ENCODE results near the gene AIRE.
A peak's percentile ranks its signal among the peaks of the same experiment; 100 is the strongest.
"Not testable (repeated sequence)": the region's sequence is repeated elsewhere in the genome, so short reads cannot be mapped to it uniquely, and the experiment has no call there.

Gene AIRE

DNA sequence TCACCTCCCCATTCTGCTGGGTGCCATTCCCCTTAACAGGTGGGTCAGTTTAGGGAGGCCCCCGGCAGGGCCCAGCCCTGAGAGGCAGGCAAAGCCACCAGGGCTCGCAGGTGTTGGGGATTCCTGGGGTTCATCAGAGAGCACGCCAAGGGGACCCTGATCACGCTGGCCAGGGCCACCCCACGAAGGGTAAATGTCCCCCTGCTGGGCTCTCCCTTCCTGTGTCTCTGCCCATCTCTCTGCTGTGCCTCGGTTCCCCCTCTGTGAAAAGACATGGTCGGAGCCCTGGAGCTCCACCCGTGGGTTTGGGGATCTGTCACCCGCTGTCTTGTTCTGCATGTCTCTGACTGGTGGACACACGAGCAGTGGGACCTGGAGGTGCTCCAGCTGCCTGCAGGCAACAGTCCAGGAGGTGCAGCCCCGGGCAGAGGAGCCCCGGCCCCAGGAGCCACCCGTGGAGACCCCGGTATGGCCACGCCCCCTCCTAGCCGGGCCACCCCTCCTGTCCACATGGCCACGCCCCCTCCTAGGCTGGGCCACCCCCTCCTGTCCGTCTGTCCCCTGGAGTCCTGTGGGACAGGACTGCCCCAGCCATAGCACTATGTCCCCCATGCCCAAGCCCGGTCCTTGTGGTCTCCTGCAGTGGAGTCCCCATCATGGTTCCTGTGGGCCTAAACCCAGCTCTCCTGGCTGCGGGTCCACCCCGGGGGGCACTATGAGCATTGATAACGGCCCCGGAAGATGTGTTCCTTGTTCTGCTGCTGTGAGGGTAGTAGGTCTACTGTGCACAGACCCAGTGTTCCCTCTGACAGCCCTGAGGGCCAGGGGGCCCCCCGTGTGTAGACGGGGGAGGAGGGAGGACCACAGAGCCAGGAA is 6.5 kb downstream of the AIRE start:
- DNase-seq (ENCODE audit: low read depth), result no peak

DNA sequence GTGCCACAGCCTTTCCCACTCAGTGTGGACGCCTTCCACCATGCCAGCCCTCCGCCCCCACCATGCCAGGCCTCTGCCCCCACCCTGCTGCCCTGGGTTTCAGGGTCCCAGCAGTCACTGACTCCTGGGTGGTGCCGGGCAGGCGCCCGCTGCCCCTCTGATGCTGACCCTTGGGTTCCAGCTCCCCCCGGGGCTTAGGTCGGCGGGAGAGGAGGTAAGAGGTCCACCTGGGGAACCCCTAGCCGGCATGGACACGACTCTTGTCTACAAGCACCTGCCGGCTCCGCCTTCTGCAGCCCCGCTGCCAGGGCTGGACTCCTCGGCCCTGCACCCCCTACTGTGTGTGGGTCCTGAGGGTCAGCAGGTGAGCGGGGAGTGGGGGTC is 7.1 kb downstream of the AIRE start:
- no peak for DNase-seq (ENCODE audit: low read depth)

DNA sequence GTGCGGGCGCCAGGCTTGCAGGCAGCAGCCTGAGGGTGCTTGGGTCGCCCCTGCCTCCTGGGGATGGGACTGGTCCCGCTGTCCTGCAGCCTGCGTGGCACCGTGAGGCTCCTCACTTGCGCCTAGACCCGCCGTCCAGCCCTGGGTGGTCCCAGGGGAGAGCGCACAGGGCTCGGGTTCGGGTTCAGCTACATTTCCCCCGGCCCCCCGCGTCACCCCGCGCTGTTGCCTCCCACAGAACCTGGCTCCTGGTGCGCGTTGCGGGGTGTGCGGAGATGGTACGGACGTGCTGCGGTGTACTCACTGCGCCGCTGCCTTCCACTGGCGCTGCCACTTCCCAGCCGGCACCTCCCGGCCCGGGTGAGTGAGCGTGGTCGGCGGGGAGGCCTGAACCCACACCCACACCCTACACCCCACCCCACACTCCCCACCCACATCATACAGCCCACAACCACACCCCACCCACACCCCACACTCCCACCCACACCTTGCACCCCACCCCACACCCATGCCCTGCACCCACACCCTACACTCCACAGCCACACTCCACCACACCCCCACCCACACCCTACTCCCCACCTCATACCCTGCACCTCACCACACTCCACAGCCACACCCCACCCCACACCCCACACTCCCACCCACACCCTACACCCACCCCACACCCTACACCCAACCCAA is 8.0 kb downstream of the AIRE start:
- no peak for DNase-seq (ENCODE audit: low read depth)

DNA sequence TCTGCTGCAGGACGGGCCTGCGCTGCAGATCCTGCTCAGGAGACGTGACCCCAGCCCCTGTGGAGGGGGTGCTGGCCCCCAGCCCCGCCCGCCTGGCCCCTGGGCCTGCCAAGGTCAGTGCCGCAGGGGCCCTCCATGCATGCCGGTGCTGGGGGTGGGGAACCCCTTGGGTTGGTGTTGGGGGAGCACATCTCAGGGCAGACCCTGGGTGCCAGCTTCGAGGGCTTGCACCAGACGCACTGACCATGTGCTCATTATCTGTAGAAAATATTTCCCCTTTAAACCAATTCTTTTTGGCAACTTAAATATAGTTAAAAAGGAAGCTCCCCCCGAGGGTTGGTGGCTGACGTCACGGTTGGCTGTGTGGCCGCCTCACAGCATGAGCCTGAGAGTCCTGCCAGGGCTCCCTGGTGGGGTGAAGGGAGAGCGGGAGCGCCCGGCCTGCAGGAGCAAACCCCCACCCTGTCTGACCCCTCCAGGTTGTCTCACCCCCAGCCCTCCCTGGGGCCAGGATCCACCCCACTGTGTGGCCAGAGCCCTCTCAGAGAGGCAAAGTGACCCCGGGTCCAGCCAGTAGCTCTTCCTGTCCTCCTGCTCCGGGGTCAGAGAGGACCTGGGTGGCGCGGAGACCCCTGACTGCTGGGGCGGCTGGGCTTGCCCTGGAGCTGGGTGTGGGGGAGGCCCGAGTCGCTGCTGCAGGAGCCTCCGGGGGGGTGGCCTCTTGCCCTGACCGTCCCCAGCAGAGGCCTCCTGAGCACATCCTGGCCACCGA is 8.9 kb downstream of the AIRE start:
- no peak for DNase-seq (ENCODE audit: low read depth)

DNA sequence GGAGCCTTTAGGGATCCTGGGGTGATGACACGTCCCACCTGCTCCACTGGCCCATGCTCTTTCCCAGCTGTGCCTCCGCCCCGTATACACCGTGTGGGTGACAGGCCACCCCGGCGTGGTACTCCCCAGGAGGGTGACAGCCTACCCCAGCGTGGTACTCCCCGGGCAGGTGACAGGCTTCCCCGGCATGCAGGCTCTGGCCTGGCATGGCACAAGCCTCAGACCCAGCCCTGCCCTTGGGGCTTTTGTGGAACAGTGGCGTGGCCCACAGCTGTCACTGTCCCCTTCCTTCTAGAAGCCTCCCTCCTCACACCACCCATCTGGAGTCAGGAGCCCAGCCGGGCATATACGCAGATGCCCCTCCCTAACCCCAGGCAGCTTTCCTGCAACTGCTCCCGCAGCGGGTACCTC is 9.5 kb downstream of the AIRE start:
- no peak for DNase-seq (ENCODE audit: low read depth)

DNA sequence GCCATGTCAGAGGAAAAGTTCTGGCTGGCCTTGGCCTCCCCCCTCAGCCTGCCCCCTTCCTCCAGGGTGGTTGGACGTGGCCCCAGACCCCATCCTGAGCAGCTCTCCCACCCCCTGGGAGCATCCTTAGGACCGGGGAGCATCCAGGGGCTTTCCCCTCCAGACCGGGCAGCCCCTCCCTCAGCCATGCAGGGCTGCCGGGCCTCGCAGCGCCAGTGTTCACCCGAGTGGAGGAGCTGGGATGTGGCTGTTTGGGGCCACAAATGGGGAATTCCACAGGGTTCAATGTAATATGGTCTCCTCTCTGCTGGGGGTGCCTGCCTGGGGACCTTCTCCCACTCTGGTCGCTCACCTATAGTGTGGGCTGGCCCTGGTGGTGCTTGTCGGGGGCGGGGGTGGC is 10.0 kb downstream of the AIRE start:
- no peak for DNase-seq (ENCODE audit: low read depth)

DNA sequence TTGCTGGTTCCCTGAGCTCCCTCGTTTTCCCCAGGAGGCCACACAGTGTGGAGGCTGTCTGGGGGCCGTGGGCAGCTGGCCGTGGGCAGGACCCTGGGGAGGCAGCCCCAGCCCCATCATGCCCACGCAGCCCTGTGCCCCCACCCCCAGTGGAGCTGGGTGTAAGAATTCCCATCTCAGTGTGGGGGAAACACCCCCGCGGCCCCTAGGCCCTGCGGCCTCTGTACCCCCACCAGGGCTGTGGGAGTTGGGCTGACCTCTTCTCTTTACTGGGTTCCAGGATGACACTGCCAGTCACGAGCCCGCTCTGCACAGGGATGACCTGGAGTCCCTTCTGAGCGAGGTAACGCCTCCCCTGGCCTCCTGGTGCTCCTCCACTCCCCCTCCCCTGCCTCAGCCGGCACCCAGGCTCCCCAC is 10.4 kb downstream of the AIRE start:
- DNase-seq (ENCODE audit: low read depth), result no peak

DNA sequence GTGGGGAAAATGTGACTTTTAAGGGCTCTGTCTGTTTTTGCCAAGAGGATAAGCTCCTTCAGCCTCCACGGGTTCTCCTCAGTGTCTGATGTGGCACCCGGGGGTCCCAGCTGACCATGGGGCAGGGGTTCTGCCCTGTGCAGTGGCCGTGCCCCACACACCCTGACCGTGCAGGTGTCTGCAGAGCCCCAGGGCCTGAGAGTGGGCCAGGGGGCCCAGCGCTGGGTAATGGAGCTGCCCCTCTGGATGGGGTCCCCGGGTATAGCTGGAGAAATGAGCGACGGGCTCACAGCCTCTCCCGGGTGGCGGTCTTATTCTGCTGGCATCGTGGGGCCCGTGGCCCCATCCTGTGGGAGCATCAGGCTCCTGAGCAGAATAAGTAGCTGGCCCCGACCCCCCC is 11.2 kb downstream of the AIRE start:
- DNase-seq (ENCODE audit: low read depth), result no peak

DNA sequence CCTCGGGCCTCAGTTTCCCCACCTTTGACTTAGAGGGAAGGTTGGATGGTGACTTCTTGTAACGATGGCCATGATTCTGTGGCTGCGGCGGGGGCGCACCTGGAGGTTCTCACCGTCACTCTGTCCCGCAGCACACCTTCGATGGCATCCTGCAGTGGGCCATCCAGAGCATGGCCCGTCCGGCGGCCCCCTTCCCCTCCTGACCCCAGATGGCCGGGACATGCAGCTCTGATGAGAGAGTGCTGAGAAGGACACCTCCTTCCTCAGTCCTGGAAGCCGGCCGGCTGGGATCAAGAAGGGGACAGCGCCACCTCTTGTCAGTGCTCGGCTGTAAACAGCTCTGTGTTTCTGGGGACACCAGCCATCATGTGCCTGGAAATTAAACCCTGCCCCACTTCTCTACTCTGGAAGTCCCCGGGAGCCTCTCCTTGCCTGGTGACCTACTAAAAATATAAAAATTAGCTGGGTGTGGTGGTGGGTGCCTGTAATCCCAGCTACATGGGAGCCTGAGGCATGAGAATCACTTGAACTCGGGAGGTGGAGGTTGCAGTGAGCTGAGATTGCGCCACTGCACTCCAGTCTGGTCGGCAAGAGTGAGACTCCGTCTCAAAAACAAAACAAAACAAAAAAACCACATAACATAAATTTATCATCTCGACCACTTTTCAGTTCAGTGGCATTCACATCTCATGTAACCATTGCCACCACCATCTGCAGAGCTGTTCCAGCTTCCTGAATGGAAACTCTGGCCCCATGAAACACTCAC is 12.0 kb downstream of the AIRE start:
- peak; percentile 61 for DNase-seq (ENCODE audit: low read depth)

DNA sequence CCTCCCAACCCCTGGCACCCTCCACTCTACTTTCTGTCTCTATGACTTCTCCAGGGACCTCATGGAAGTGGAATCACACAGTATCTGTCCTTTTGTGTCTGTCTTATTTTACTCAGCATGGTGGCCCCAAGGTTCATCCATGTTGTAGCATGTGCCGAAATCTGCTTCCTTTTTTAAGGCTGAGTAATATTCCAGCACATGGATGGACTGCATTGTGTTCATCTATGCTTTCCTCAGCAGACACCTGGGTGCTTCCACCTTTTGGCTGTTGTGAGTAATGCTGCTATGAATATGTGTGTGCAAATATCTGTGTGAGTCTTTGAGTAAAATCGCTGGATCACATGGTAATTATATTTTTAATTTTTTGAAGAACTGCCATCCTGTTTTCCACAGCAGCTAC is 12.6 kb downstream of the AIRE start:
- DNase-seq (ENCODE audit: low read depth), result no peak

DNA sequence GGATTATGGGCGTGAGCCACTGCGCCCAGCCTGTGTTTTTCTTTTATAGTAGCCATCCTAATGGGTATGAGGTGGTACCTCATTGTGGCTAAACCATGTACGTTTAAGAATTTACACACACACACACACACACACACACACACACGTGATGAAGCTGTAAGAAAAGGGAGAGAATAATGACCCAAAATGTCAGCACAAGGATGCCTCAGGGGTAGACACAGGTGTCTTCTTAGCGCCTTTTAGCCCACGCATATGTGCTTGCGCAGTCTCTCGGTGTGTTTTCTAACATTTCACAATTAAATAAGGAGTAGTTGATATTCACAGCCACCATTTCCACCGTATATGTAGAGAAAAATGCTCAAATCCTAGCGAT is 13.4 kb downstream of the AIRE start:
- DNase-seq (ENCODE audit: low read depth), result no peak

DNA sequence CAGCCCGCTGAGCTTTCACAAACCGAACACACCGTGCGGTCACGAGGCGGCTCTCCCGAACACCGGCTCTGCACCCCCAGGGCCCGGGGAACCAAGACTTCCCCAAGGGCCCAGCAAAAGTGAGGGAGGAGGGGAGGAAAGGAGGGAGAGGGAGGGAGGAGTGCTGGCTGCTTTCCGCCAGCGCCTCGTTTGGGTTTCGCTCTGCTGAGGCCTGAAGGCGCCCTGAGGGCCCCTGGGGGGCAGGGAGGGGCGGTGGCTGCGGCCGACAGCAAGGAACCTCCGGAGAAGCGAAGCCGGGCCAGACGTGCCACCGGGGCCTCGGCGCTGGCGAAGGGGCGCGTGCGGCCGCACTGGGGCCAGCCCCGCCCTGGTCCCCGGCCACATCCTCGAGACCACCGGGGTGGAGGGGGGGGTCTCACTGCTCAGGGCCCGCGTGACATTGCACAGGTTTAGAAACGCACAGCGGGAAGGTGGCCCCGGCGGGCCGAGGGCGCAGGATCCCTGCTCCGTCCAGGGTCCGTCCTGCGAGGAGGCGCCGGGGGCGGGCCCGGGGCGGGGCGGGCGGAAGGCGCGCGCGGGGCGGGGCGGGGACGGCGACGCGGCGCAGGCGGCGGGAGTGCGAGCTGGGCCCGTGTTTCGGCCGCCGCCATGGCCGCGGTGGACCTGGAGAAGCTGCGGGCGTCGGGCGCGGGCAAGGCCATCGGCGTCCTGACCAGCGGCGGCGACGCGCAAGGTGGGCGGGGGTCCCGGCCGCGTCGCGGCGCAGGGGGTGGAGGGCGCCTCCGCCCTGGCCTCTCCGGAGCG is 14.0 kb downstream of the AIRE start, which contains the start of gene PFKL:
PFKL (plus strand) TSS at position 596 of the 804 bp plus-strand sequence; CDS start at position 649, 53 bp downstream.
- peak; percentile 52 for DNase-seq (ENCODE audit: low read depth)

DNA sequence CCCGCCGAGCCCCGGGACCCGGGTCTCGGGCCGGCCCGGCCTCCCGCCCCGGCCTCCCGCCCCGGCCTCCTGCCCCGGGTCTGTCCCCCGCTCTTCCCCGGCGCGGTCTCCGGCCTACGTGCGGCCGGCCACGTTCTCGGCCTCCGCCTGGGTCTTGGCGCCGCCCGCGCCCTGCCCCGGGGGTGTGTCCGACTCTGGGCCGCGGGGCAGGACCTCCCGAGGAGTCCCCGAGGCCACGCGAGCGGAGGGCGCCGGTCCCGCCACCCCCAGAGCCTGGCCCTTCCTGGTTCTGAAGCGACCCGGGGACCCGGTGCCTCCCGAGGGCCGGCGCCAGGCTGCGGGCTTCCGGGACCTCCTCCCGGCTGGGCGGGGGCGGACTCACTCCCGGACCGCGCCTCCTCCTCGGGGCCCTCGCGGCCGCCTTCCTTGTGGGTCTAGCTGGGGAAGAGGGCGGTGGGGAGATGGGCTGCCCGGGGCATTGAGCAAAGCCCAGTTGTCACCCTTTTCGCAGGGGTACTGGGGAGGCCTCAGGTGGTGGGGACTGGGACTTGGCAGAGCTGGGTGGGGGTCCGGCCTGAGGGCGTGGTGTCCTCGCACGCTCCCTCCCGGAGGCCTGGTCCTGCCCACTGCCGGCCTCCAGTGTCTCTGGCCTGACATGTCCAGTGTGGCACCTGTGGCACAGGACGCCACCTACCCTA is 14.7 kb downstream of the AIRE start:
- peak; percentile 56 for DNase-seq (ENCODE audit: low read depth)

DNA sequence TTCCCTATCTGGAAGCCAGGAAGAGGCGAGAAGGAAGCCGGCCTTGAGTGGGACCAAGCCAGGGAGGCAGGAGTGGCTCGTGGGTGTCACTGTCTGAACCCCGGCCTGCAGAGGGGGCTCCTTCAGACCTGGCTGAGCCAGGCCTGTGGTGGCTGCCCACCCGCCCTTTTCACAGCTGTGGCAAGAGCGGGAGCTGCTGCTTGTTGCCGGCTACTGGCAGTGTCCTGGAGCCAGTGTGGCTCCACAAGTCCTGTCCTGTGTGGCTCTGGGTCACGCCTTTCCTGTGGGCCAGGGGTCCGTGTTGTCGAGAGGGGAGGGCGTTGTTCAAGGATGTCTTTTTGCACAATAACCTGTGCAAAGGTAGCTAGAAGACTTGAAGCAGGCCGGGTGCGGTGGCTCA is 15.5 kb downstream of the AIRE start:
- DNase-seq (ENCODE audit: low read depth), result no peak

DNA sequence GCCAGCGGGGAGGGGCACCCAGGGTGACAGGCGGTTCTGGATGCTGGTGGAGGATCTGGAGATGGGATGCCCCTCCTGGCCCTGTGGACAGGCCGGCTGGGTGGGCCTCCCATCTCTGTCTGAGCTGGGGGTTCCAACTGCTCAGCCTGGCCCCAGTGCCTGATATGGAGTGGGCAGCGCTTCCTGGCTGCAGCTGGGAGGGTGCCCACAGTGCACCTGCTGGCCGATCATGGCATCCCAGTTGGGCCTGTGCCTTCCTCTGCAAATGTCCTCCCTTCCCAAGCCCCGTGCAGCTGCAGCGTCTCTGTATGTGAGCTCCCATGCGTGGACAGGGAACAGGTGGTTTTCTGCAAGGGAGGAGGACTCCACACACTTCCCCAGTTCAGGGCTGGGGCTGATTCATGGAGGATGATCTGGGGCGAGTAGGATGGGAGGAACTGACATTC is 16.3 kb downstream of the AIRE start:
- no peak for DNase-seq (ENCODE audit: low read depth)

DNA sequence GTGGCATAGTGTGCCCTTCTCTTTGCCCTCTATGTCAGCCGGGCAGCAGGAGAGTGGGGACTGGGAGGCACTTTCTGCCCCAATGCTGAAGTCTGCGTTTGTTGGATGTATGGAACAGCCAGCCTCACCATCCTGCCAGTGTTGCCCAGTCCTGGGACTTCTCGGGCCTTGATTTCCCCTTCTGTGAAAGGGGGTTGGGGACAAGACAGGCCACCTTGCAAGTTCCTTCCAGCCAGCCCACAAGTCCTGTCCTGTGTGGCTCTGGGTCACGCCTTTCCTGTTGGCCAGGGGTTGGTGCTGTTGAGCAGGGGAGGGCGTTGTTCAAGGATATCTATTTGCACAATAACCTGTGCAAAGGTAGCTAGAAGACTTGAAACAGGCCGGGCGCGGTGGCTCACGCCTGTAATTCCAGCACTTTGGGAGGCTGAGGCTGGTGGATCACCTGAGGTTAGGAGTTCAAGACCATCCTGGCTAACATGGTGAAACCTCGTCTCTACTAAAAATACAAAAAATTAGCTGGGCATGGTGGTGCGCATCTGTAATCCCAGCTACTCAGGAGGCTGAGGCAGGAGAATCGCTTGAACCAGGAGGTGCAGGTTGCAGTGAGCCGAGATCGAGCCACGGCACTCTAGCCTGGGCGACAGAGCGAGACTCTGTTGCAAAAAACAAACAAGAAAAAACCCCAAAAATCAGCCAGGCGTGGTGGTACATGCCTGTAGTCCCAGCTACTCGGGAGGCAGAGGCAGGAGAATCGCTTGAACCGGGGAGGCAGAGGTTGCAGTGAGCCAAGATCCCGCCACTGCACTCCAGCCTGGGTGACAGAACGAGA is 17.1 kb downstream of the AIRE start:
- not testable (repeated sequence) for DNase-seq (ENCODE audit: low read depth)

DNA sequence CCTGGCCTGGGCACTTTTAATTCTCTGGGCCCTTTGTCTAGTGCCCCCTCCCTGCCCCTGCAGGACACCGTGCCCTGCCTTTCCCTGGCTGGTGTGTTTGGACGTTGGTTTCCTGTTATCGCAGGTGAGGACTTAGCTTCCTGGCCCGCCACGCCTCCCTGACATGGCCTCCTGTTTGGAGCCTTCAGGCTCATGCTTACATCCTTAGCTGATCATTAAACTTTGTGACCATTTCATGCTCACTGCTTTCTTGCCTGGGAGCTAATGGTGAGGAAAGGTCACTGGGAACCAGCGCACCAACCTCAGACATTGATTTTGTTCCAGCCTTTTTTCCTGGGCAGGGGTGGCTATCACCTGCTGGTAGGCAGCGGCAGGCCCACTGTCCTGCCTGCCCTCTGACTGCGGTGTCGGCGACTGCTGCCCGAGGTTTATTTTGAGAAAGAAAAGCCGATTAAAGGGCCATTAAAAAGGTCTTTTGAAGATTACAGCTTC is 17.9 kb downstream of the AIRE start:
- DNase-seq (ENCODE audit: low read depth), result no peak

DNA sequence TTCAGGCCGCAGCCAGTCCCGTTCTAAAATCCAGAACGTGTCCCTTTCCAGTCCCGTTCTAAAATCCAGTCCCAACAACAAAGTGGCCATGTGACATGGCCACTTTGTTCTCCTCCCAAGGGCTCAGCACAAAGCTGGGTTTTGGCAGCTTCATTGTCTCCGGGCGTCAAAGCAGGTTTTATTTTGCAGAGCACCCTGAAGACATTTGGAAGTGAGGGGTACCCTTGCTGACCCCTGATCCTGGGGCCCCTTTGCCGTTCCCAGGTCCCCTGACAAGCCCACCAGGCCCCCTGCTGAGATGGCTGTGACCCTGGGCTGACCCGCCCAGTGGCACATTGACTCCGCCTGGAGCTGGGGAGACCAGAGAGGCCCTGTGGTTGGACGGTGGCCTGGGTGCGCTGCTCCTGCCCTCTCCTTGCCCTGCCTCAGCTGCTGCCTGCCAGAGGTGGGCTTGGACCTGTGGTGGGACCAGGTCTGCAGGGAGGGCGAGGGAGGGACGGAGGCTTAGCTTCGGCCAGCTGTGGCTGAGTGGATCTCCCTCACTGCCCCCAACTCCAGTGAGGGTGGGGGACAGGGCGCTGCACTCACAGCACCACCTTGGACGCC is 18.4 kb downstream of the AIRE start:
- no peak for DNase-seq (ENCODE audit: low read depth)

DNA sequence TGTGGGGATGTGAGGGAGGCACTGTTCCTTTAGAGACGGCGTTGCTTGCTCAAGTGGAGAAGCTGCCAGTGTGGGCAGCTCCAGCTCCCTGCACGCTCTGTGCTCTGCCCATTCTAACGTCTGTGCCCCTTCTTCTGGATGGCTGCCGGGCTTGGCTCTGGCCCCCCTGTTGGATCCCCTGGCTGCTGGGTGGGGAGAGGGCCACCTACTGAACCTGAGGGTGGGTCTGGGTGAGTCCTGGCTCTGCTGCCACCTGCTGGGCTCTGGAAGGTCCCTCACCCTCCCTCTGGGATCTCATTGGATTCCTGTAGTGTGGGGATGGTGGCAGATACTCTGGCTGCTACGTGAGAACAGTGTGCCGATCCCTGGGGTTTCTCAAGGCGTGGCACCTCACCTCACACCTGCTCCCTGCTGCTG is 19.2 kb downstream of the AIRE start:
- no peak for DNase-seq (ENCODE audit: low read depth)

Data from activated T-helper 1 cell treated with Interleukin-2 at 50 U/mL for 16 hours (primary cell).